A673 (cell line): Measurements from ENCODE around the gene METTL27.

ENCODE experiments used
- EZH2 ChIP-seq: fragments of 200-600 bp; sonication (generic); IDR thresholded peaks from 2 replicates; pipeline ENCODE4 v1.6.1; 2017; ENCODE audit warnings: borderline replicate concordance, low read depth, mild to moderate bottlenecking, mixed read lengths, antibody characterized with exemption, low read length; ENCODE audit not compliant: poor library complexity, severe bottlenecking
- TF ChIP-seq, protein P1 (sequence below): fragments of 300-800, 200-600 bp; sonication (generic); conservative IDR thresholded peaks from 2 replicates; pipeline ENCODE4 v1.5.1; 2017; ENCODE audit warnings: low read depth, mild to moderate bottlenecking, antibody characterized with exemption, low read length, moderate library complexity, mixed read lengths

DNA sequence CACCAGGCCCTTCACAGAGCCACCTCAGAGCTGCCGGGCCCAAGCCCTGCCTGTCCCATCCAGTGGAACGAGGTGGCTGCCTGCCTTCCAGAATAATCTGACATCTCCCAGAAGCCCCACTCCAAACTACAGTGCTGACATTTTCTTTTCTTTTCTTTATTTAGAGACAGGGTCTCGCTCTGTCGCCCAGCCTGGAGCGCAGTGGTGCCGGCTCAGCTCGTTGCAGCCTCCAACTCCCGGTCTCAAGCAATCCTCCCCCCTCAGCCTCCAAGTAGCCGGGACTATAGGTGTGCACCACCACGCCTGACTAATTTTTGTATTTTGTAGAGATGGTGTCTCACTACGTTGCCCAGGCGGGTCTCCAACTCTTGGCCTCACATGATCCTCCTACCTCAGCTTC is 19.0 kb upstream of the METTL27 start:
- TF ChIP-seq, protein P1, sequence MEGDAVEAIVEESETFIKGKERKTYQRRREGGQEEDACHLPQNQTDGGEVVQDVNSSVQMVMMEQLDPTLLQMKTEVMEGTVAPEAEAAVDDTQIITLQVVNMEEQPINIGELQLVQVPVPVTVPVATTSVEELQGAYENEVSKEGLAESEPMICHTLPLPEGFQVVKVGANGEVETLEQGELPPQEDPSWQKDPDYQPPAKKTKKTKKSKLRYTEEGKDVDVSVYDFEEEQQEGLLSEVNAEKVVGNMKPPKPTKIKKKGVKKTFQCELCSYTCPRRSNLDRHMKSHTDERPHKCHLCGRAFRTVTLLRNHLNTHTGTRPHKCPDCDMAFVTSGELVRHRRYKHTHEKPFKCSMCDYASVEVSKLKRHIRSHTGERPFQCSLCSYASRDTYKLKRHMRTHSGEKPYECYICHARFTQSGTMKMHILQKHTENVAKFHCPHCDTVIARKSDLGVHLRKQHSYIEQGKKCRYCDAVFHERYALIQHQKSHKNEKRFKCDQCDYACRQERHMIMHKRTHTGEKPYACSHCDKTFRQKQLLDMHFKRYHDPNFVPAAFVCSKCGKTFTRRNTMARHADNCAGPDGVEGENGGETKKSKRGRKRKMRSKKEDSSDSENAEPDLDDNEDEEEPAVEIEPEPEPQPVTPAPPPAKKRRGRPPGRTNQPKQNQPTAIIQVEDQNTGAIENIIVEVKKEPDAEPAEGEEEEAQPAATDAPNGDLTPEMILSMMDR = no peak
- TF ChIP-seq EZH2 = no peak
